A549 (cell line): Measurements from ENCODE around the gene SH3PXD2A. TPM values are rescaled to one million over a fixed set of nuclear protein-coding genes. Genes with fewer than 3 reads are reported as not detected.

Experiments used
- ATAC-seq, 2 experiments: fragments of 200-7000 bp in 1 of 2; fragments of >200 bp in 1 of 2; cut with Nextera tagmentation in 1 of 2; cut with Tn5 transposase in 1 of 2; 3 replicates each; pipeline versions ENCODE4 v1.8.0 to v1.9.1; 2018 to 2020; ENCODE audit warnings: mild to moderate bottlenecking in 1 of 2, moderate library complexity in 1 of 2
- CTCF ChIA-PET: fragments of 300-600 bp; sonication (Branson Sonifier 250); formaldehyde crosslinking; extraction: SDS; loops from one replicate; lab custom pipeline; 2021; ENCODE audit warnings: antibody characterized with exemption, inconsistent platforms; lab: Yijun Ruan, JAX
- POLR2A ChIA-PET: fragments of 350-600 bp; formaldehyde crosslinking; extraction: SDS; loops from one replicate; lab custom pipeline; 2021; ENCODE audit warnings: antibody characterized with exemption, inconsistent platforms; lab: Yijun Ruan, JAX
- DNase-seq, 2 experiments: peaks; one replicate each; pipeline versions ENCODE4 v3.0.0 to v3.0.0-alpha.2; 2011 to 2016; ENCODE audit warnings: low read depth in 1 of 2, low spot score in 1 of 2
- FAIRE-seq: peaks from 2 replicates; lab custom pipeline; 2011; peaks lifted over from hg19 to GRCh38; lab: Jason Lieb, UNC
- H3K27ac ChIP-seq, 2 experiments: fragments of >200 bp; sonication (Bioruptor Twin); formaldehyde crosslinking; 3 replicates each; pipeline ENCODE4 v1.5.1; 2016 to 2017
- H3K4me1 ChIP-seq: fragments of >200 bp; sonication (Bioruptor Twin); formaldehyde crosslinking; 3 replicates; pipeline ENCODE4 v1.6.1; 2016
- H3K4me2 ChIP-seq: fragments of >200 bp; sonication (Bioruptor Twin); formaldehyde crosslinking; 3 replicates; pipeline ENCODE4 v1.6.1; 2016
- H3K4me3 ChIP-seq: fragments of >200 bp; sonication (Bioruptor Twin); formaldehyde crosslinking; 3 replicates; pipeline ENCODE4 v1.5.1; 2016
- H3K9me3 ChIP-seq: fragments of >200 bp; sonication (Bioruptor Twin); formaldehyde crosslinking; 3 replicates; pipeline ENCODE4 v1.6.1; 2016
- BHLHE40 ChIP-seq: IDR thresholded peaks from 2 replicates; pipeline ENCODE4 v1.6.1; 2012; ENCODE audit warnings: low read depth, low read length, inconsistent platforms
- CBX2 ChIP-seq: fragments of 200-600 bp; sonication (generic); IDR thresholded peaks from 2 replicates; pipeline ENCODE4 v1.6.1; 2016; ENCODE audit warnings: low read depth, mild to moderate bottlenecking, borderline replicate concordance
- CBX8 ChIP-seq: fragments of 200-600 bp; sonication (generic); IDR thresholded peaks from 2 replicates; pipeline ENCODE4 v1.6.1; 2016
- CEBPB ChIP-seq, 2 experiments: fragments of >200 bp in 1 of 2; sonication (Bioruptor Twin) in 1 of 2; formaldehyde crosslinking in 1 of 2; IDR thresholded peaks; 2 replicates each; pipeline ENCODE4 v1.6.1; 2012 to 2016
- ESRRA ChIP-seq: fragments of 150-350 bp; IDR thresholded peaks from 2 replicates; pipeline ENCODE4 v1.6.1; 2014; ENCODE audit warnings: mild to moderate bottlenecking, low read length, borderline replicate concordance
- HOXA7 ChIP-seq: fragments of 250-450 bp; sonication (Bioruptor Pico); IDR thresholded peaks from 2 replicates; pipeline ENCODE4 v1.5.0; 2020; ENCODE audit warnings: mild to moderate bottlenecking, moderate library complexity
- POLR2AphosphoS2 ChIP-seq: conservative IDR thresholded peaks from 2 replicates; pipeline ENCODE4 v1.6.1; 2012; ENCODE audit warnings: low read length, improper control_type of control experiment, inconsistent platforms
- RAD21 ChIP-seq, 2 experiments: fragments of >200 bp in 1 of 2; sonication (Bioruptor Twin) in 1 of 2; formaldehyde crosslinking in 1 of 2; IDR thresholded peaks in 1 of 2; conservative IDR thresholded peaks in 1 of 2; 2 replicates in 1 of 2; 3 replicates in 1 of 2; pipeline ENCODE4 v1.6.1; 2012 to 2018; ENCODE audit warnings: inconsistent platforms in 1 of 2
- RARB ChIP-seq: fragments of 250-450 bp; sonication (Bioruptor Pico); IDR thresholded peaks from 2 replicates; pipeline ENCODE4 v1.8.0; 2021; ENCODE audit warnings: mild to moderate bottlenecking, moderate library complexity
- RFX5 ChIP-seq: fragments of 450-650 bp; IDR thresholded peaks from 2 replicates; pipeline ENCODE4 v1.7.1; 2014; ENCODE audit warnings: antibody characterized with exemption, mild to moderate bottlenecking, moderate library complexity
- RNF2 ChIP-seq: fragments of 200-600 bp; sonication (generic); IDR thresholded peaks from 2 replicates; pipeline ENCODE4 v1.6.1; 2016; ENCODE audit warnings: low read depth, mild to moderate bottlenecking, antibody characterized with exemption, moderate library complexity, borderline replicate concordance
- ZNF302 ChIP-seq: fragments of 250-450 bp; sonication (Bioruptor Pico); IDR thresholded peaks from 2 replicates; pipeline ENCODE4 v1.9.0; 2021; ENCODE audit warnings: inconsistent platforms, mild to moderate bottlenecking, moderate library complexity
- WGBS: methylation state at CpG from one replicate; pipeline ENCODE4 v1.1.6; 2017; ENCODE audit errors: missing lambda C conversion rate; 5-methylcytosine and 5-hydroxymethylcytosine counted together
- polyA plus RNA-seq, 4 experiments: library from polyadenylated mRNA; depleted of rRNA in 3 of 4; stranded (reverse); fragments of >200 nt; fragmentation: RNase III in 1 of 4; extraction: RNeasy Plus Mini Kit Qiagen cat#74134 plus additional on column Dnase treatment in 1 of 4; gene quantifications; 2 replicates in 3 of 4; 3 replicates in 1 of 4; pipeline ENCODE4 v1.2.3, GENCODE V29; 2011 to 2017
- TF ChIP-seq, protein P1 (sequence below): fragments of 450-650 bp; IDR thresholded peaks from 2 replicates; pipeline ENCODE4 v1.6.1; 2014; ENCODE audit warnings: antibody characterized with exemption
- TF ChIP-seq, protein P2 (sequence below): fragments of >200 bp; sonication (Bioruptor Twin); formaldehyde crosslinking; IDR thresholded peaks from 3 replicates; pipeline ENCODE4 v1.5.1; 2016
- TF ChIP-seq, protein P3 (sequence below): fragments of 250-450 bp; sonication (Bioruptor Pico); IDR thresholded peaks from 2 replicates; pipeline ENCODE4 v1.5.0; 2020; ENCODE audit warnings: low read depth, mild to moderate bottlenecking, moderate library complexity
- TF ChIP-seq, protein P4 (sequence below): IDR thresholded peaks from 2 replicates; pipeline ENCODE4 v1.6.1; 2012
- TF ChIP-seq, protein P5 (sequence below): IDR thresholded peaks from 2 replicates; pipeline ENCODE4 v1.6.1; 2012
- TF ChIP-seq, protein P6 (sequence below): fragments of 250-450 bp; sonication (Bioruptor Pico); IDR thresholded peaks from 2 replicates; pipeline ENCODE4 v1.5.0; 2021; ENCODE audit warnings: mild to moderate bottlenecking, moderate library complexity, borderline replicate concordance
- TF ChIP-seq, protein P7 (sequence below): IDR thresholded peaks from 2 replicates; pipeline ENCODE4 v1.6.1; 2012; ENCODE audit warnings: low read depth, borderline replicate concordance

The SH3PXD2A gene
- polyA plus RNA-seq, 2 of the 4 experiments (the other 2 are of a cell fraction), result 2.4 to 3.9 TPM

DNA sequence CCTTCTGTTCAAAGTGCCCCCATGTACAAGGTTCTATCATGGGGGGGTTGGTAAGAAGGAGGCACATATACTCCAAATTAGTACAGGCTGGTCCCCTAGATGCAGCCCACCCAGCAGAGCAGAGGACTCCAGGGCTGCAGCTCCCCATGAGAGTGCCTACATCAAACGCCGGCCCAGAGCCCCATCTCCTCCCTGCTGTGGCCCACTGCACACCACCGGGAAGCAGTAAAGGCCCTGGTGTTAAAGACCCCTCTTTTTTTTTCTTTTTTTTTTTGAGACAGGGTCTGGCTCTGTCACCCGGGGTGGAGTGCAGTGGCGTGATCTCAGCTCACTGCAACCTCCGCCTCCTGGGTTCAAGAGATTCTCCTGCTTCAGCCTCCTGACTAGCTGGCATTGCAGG, 47.4 kb downstream of the SH3PXD2A start (continued):
- TF ChIP-seq, protein P1, sequence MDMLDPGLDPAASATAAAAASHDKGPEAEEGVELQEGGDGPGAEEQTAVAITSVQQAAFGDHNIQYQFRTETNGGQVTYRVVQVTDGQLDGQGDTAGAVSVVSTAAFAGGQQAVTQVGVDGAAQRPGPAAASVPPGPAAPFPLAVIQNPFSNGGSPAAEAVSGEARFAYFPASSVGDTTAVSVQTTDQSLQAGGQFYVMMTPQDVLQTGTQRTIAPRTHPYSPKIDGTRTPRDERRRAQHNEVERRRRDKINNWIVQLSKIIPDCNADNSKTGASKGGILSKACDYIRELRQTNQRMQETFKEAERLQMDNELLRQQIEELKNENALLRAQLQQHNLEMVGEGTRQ, result no peak

DNA sequence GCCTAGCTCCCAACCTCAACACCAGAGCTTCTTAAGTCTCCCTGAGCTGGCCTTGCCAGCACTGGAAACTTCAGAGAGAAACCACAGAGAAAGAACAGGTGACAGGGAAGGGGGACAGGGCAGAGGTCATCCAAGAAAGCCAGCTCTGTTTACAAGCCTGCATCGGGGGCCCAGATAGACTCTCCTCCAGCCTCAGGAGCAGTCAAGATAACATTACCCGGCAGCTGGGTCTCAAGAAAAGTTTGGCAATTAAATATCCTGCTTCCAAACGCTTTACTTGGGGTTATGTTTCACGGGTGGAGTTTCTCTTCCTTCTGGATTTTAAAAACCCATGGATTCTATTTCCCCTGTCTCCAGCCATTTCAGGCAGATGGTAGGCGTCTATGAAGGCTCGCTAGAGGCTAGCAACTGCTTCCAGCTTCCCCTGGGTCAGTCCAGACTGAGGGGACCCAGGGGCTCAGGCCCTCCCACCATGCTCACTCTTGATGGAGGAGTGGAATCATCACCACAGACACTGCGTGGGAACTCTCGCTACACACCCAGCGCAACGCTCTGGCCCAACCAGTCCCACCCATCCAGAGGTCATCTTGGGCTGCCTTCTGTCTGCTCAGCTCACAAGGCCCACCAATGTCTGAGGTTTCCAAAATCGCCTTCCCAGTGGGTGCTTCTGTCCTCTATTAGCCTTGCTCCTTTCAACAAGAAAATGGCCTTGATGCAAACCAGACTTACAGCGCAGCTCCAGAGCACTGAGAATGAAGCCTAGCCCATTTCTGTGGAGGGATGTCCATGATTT, 48.8 kb downstream of the SH3PXD2A start:
- TF ChIP-seq RNF2 (no peak), CEBPB (IDR thresholded peaks at IDR 0.05) (no peak), ESRRA (no peak), BHLHE40 (no peak), HOXA7 (no peak), ZNF302 (CRISPR knock-in tag) (no peak), CBX2 (no peak), POLR2AphosphoS2 (no peak), RARB (CRISPR knock-in tag) (no peak), RAD21 (conservative IDR thresholded peaks at IDR 0.05 in 1 of 2, IDR thresholded peaks at IDR 0.05 in 1 of 2) (no peak), RFX5 (no peak), CBX8 (no peak)
- TF ChIP-seq, protein P2, sequence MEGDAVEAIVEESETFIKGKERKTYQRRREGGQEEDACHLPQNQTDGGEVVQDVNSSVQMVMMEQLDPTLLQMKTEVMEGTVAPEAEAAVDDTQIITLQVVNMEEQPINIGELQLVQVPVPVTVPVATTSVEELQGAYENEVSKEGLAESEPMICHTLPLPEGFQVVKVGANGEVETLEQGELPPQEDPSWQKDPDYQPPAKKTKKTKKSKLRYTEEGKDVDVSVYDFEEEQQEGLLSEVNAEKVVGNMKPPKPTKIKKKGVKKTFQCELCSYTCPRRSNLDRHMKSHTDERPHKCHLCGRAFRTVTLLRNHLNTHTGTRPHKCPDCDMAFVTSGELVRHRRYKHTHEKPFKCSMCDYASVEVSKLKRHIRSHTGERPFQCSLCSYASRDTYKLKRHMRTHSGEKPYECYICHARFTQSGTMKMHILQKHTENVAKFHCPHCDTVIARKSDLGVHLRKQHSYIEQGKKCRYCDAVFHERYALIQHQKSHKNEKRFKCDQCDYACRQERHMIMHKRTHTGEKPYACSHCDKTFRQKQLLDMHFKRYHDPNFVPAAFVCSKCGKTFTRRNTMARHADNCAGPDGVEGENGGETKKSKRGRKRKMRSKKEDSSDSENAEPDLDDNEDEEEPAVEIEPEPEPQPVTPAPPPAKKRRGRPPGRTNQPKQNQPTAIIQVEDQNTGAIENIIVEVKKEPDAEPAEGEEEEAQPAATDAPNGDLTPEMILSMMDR, result no peak
- TF ChIP-seq, protein P3, sequence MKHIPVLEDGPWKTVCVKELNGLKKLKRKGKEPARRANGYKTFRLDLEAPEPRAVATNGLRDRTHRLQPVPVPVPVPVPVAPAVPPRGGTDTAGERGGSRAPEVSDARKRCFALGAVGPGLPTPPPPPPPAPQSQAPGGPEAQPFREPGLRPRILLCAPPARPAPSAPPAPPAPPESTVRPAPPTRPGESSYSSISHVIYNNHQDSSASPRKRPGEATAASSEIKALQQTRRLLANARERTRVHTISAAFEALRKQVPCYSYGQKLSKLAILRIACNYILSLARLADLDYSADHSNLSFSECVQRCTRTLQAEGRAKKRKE (CRISPR knock-in tag), result no peak
- TF ChIP-seq, protein P4, sequence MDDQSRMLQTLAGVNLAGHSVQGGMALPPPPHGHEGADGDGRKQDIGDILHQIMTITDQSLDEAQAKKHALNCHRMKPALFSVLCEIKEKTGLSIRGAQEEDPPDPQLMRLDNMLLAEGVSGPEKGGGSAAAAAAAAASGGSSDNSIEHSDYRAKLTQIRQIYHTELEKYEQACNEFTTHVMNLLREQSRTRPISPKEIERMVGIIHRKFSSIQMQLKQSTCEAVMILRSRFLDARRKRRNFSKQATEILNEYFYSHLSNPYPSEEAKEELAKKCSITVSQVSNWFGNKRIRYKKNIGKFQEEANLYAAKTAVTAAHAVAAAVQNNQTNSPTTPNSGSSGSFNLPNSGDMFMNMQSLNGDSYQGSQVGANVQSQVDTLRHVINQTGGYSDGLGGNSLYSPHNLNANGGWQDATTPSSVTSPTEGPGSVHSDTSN, result no peak
- TF ChIP-seq, protein P5, sequence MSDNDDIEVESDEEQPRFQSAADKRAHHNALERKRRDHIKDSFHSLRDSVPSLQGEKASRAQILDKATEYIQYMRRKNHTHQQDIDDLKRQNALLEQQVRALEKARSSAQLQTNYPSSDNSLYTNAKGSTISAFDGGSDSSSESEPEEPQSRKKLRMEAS, result no peak
- TF ChIP-seq, protein P6, sequence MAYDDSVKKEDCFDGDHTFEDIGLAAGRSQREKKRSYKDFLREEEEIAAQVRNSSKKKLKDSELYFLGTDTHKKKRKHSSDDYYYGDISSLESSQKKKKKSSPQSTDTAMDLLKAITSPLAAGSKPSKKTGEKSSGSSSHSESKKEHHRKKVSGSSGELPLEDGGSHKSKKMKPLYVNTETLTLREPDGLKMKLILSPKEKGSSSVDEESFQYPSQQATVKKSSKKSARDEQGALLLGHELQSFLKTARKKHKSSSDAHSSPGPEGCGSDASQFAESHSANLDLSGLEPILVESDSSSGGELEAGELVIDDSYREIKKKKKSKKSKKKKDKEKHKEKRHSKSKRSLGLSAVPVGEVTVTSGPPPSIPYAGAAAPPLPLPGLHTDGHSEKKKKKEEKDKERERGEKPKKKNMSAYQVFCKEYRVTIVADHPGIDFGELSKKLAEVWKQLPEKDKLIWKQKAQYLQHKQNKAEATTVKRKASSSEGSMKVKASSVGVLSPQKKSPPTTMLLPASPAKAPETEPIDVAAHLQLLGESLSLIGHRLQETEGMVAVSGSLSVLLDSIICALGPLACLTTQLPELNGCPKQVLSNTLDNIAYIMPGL, result no peak
- TF ChIP-seq, protein P7, sequence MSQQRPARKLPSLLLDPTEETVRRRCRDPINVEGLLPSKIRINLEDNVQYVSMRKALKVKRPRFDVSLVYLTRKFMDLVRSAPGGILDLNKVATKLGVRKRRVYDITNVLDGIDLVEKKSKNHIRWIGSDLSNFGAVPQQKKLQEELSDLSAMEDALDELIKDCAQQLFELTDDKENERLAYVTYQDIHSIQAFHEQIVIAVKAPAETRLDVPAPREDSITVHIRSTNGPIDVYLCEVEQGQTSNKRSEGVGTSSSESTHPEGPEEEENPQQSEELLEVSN, result no peak
- peak overlapping the region in 1 of 2 experiments; percentile 3; a peak in 1 of 6 replicates for H3K27ac ChIP-seq
- no peak for DNase-seq
- no peak for ATAC-seq
- WGBS, result 83% methylated on average over 10 of the region's 12 CpGs
- no peak overlapping the region for H3K4me3 ChIP-seq
- ChIA-PET POLR2A (no interaction called here), CTCF (interaction anchor here (0.7 to 1.9 kb wide), 4 partner anchors 12 to 490 kb away, joined by 3 to 5 read pairs (median 4); no protein-coding TSS in a partner anchor)
- FAIRE-seq, result no peak
- peaks cover 6% of the 10 kb centered on the region; the same call in 1 of the 3 replicates for H3K4me1 ChIP-seq
- no peak overlapping the region for H3K4me2 ChIP-seq
- no peaks in the 10 kb centered on the region for H3K9me3 ChIP-seq
